SK-N-MC (cell line): Measurements from ENCODE around the gene SLC35F5.

ENCODE experiments used
- EZH2 ChIP-seq: fragments of 200-600 bp; sonication (generic); IDR thresholded peaks from one replicate; pipeline ENCODE4 v1.6.1; 2017; ENCODE audit warnings: antibody characterized with exemption
- FOXP2 ChIP-seq: optimal IDR thresholded peaks from 2 replicates; pipeline ENCODE3; 2011; ENCODE audit warnings: mild to moderate bottlenecking, moderate library complexity; ENCODE audit not compliant: insufficient read depth; ENCODE audit errors: extremely low read length, control extremely low read depth
- POLR2AphosphoS5 ChIP-seq: IDR thresholded peaks from 2 replicates; pipeline ENCODE4 v1.6.1; 2012; ENCODE audit warnings: mild to moderate bottlenecking, low read depth, low read length, borderline replicate concordance

GRCh38 chr2:113698892-113699447 lies 57.5 kb downstream of the SLC35F5 start:
- TF ChIP-seq EZH2 (no peak), POLR2AphosphoS5 (no peak), FOXP2 (no peak)
